Esophagus muscularis mucosa (tissue), 4 donors: ENCODE results near the gene TMEM126B. TPM values are rescaled to one million over a fixed set of nuclear protein-coding genes. Genes with fewer than 3 reads are reported as not detected.

Experiments
- DNase-seq: peaks from one replicate; pipeline ENCODE4 v3.0.0-alpha.2; 2017; ENCODE audit errors: extremely low spot score
- H3K27ac ChIP-seq, 4 donors: fragments of 200-600 bp; sonication (generic); replicated peaks in 1 of 4; 1 replicate in 3 of 4; 2 replicates in 1 of 4; pipeline ENCODE4 v1.5.1; 2016 to 2019; ENCODE audit warnings: mild to moderate bottlenecking in 1 of 4
- H3K27me3 ChIP-seq, 4 donors: fragments of 200-600 bp; sonication (generic); one replicate each; pipeline versions ENCODE4 v1.5.1 to v1.6.0; 2016 to 2019
- H3K36me3 ChIP-seq, 4 donors: fragments of 200-600 bp; sonication (generic); one replicate each; pipeline ENCODE4 v1.5.1; 2016 to 2019
- H3K4me1 ChIP-seq, 4 donors: fragments of 200-600 bp; sonication (generic); one replicate each; pipeline ENCODE4 v1.5.1; 2016 to 2019
- H3K4me3 ChIP-seq, 4 donors: fragments of 200-600 bp; sonication (generic); 1 replicate in 2 of 4; 2 replicates in 2 of 4; pipeline ENCODE4 v1.5.1; 2016 to 2019; ENCODE audit warnings: mild to moderate bottlenecking in 4 of 4, moderate library complexity in 1 of 4
- H3K9me3 ChIP-seq, 4 donors: fragments of 200-600 bp; sonication (generic); 1 replicate in 3 of 4; 2 replicates in 1 of 4; pipeline ENCODE4 v1.5.1; 2016 to 2019
- EP300 ChIP-seq: sonication (generic); formaldehyde crosslinking; IDR thresholded peaks from one replicate; pipeline ENCODE4 v1.6.1; 2017; ENCODE audit warnings: antibody characterized with exemption
- POLR2A ChIP-seq: fragments of 450-650 bp; IDR thresholded peaks from one replicate; pipeline ENCODE4 v1.6.1; 2017; ENCODE audit warnings: antibody characterized with exemption, moderate library complexity, mild to moderate bottlenecking, low read depth
- POLR2AphosphoS5 ChIP-seq, 2 donors: sonication (generic); formaldehyde crosslinking; IDR thresholded peaks; one replicate each; pipeline ENCODE4 v1.6.1; 2017; ENCODE audit warnings: antibody characterized with exemption in 2 of 2
- WGBS: methylation state at CpG from one replicate; pipeline ENCODE4 v1.1.5; 2018; 5-methylcytosine and 5-hydroxymethylcytosine counted together
- intact Hi-C: fragments of 100-400 bp; cut with DNase I; formaldehyde crosslinking; loops from one replicate; pipeline ENCODE4 v1.15.1; 2023
- total RNA-seq, 4 donors: library from RNA; depleted of rRNA; stranded (reverse); fragments of >200 nt; gene quantifications; one replicate each; pipeline versions ENCODE4 v1.1.0 to v1.2.1, GENCODE V29; 2016
- TF ChIP-seq, protein P1 (sequence below), 3 experiments: fragments of 200-600 bp in 2 of 3; fragments of 450-650 bp in 1 of 3; sonication (generic) in 2 of 3; IDR thresholded peaks; one replicate each; pipeline ENCODE4 v1.5.1; 2017 to 2019; ENCODE audit warnings: antibody characterized with exemption in 3 of 3, mild to moderate bottlenecking in 2 of 3, moderate library complexity in 1 of 3

The TMEM126B gene
- total RNA-seq, 4 donors from 2014 or later, result 25.4 to 65.2 (median 46.6) TPM

GRCh38 chr11:85682330-85683305 lies 54.2 kb downstream of the TMEM126B start:
- intact Hi-C loops, result no loop called here
- Histone ChIP-seq H3K27ac (peak overlapping the region; percentile 24 to 65 (median 56)), H3K4me3 (peak overlapping the region; percentile 61 to 71 (median 63)), H3K9me3 (no peaks in the 10 kb centered on the region), H3K27me3 (no peaks in the 10 kb centered on the region), H3K36me3 (no peaks in the 10 kb centered on the region), H3K4me1 (peaks cover 16 to 38% (median 31%) of the 10 kb centered on the region in 4 donors)
- 24% methylated on average over 38 of the region's 43 CpGs for WGBS
- DNase-seq, result no peak
- TF ChIP-seq, protein P1, sequence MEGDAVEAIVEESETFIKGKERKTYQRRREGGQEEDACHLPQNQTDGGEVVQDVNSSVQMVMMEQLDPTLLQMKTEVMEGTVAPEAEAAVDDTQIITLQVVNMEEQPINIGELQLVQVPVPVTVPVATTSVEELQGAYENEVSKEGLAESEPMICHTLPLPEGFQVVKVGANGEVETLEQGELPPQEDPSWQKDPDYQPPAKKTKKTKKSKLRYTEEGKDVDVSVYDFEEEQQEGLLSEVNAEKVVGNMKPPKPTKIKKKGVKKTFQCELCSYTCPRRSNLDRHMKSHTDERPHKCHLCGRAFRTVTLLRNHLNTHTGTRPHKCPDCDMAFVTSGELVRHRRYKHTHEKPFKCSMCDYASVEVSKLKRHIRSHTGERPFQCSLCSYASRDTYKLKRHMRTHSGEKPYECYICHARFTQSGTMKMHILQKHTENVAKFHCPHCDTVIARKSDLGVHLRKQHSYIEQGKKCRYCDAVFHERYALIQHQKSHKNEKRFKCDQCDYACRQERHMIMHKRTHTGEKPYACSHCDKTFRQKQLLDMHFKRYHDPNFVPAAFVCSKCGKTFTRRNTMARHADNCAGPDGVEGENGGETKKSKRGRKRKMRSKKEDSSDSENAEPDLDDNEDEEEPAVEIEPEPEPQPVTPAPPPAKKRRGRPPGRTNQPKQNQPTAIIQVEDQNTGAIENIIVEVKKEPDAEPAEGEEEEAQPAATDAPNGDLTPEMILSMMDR (IDR thresholded peaks at IDR 0.05), result no peak
- TF ChIP-seq POLR2AphosphoS5 (IDR thresholded peaks at IDR 0.05), result peak; percentile 41 to 49
- no peak for TF ChIP-seq POLR2A
- no peak for TF ChIP-seq EP300

DNA sequence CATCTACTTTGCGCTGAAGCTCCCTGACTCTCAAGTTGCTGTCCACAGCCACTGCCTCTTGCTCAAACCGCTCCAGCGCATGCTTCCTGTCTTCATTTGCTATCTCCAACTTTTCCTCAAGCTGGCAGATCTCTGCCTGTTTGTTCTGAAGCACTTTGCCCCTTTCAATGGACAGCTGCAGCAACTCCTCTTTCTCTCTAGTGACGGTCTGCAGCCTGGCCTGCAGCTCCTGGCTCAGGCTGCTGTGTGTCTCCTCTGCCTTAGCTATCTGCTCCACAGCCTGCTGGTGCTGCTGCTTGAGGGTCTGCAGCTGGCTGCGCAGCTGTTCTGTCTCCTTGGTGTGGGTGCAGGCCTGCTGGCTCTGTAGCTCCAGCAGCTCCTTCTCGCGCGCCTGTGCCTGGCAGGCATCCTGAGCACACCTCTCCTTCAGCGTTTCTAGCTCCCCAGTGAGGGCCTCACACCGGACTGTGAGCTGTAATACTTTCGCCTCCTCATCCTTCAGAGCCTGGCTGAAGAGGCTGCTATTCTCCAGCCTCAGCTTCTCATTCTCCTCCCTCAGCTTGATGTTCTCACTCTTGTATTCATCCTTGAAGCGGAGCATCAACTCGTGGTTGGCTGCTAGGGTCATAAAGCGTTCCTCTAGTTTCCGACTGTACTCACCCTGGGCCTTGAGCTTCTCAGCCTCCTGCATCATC lies 56.9 kb downstream of the TMEM126B start:
- no peak for DNase-seq
- Histone ChIP-seq H3K36me3 (no peaks in the 10 kb centered on the region), H3K9me3 (no peaks in the 10 kb centered on the region), H3K4me3 (peak overlapping the region; percentile 50 to 62 (median 54)), H3K4me1 (peaks cover 16 to 38% (median 31%) of the 10 kb centered on the region in 4 donors), H3K27me3 (no peaks in the 10 kb centered on the region), H3K27ac (peak overlapping the region; percentile 76 to 83 (median 80))
- intact Hi-C loops, result no loop called here
- 46% methylated on average over 15 of the region's 15 CpGs for WGBS
- TF ChIP-seq POLR2AphosphoS5 (IDR thresholded peaks at IDR 0.05) (no peak), EP300 (no peak), POLR2A (no peak)
- TF ChIP-seq, protein P1 (IDR thresholded peaks at IDR 0.05), result no peak

DNA sequence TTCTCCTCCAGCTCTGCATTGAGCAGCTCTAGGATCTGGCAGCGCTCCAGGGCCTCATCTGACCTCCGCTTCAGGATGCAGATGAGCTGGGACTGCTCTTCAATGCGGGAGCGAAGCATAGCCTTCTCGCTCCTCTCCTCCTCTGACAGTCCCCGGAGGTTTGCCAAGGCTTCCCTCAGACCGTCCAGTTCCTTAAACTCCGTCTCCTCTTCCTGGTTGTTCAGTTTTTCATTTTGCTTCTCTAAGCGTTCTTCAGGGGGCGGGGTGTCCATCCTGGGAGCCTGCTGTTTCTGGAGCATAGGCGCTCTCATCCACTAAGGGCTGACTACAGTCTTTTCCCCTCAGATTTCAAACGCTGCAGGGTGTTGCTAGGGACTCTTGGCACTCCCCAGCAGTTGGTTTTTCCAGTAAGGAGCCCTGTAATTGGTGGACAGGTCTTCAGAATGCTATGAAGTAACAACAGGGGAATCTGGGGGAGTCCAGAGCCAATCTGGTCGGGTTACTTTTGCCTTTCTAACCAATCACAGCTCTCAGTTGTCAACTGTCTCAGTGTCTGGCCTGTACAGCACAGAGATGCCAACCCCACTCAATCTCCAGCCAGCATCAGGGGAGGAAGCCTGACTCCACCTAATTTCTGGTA lies 57.5 kb downstream of the TMEM126B start, which contains the start of gene CCDC89:
CCDC89 (minus strand) TSS at position 376 of the 640 bp plus-strand sequence; CDS start at position 311, 65 bp downstream.
- TF ChIP-seq POLR2AphosphoS5 (IDR thresholded peaks at IDR 0.05) (peak; percentile 51 to 57), POLR2A (no peak), EP300 (no peak)
- TF ChIP-seq, protein P1 (IDR thresholded peaks at IDR 0.05), result peak in 1 of 3 experiments; percentile 12
- WGBS, result 22% methylated on average over 13 of the region's 13 CpGs
- peak within 1 kb of the TSS; percentile 76 to 83 (median 80) for H3K27ac ChIP-seq
- intact Hi-C loops, result no loop called here
- H3K4me1 ChIP-seq, result peaks cover 16 to 38% (median 31%) of the 10 kb centered on the region in 4 donors
- DNase-seq, result peak; percentile 94
- H3K36me3 ChIP-seq, result no peaks in the 10 kb centered on the region
- H3K4me3 ChIP-seq, result peak within 1 kb of the TSS; percentile 50 to 62 (median 54)
- no peaks in the 10 kb centered on the region for H3K9me3 ChIP-seq
- no peaks in the 10 kb centered on the region for H3K27me3 ChIP-seq

Other genes with a start within 250 kb of the TMEM126B start
- gene DLG2, start 1.2 kb upstream of the TMEM126B start, total RNA-seq, result 10 to 100 TPM in 2 of 4 donors, 1 to 10 TPM in 2; 7.3 to 14.1 (median 11.1) TPM
- 10 to 100 TPM; 19.0 to 48.6 (median 26.8) TPM for gene TMEM126A, start 19.4 kb downstream of the TMEM126B start, total RNA-seq
- 10 to 100 TPM; 34.8 to 60.6 (median 37.0) TPM for gene CREBZF, start 36.5 kb downstream of the TMEM126B start, total RNA-seq
- gene CCDC89, start 57.6 kb downstream of the TMEM126B start, total RNA-seq, result 1 to 10 TPM in 3 of 4 donors, under 1 TPM in 1; 0.83 to 2.9 (median 2.5) TPM
- gene SYTL2, start 182.5 kb downstream of the TMEM126B start, total RNA-seq, result 10 to 100 TPM in 2 of 4 donors, 1 to 10 TPM in 2; 7.1 to 10.4 (median 8.8) TPM
- not detected for gene CCDC83, start 226.8 kb downstream of the TMEM126B start, total RNA-seq